Mammary epithelial cell (primary cell): Measurements from ENCODE around the gene C15orf40.
"Not testable (repeated sequence)": the region's sequence is repeated elsewhere in the genome, so short reads cannot be mapped to it uniquely, and the experiment has no call there.

Experiments
- CTCF ChIP-seq, 2 donors: IDR thresholded peaks in 1 of 2; conservative IDR thresholded peaks in 1 of 2; 2 replicates each; pipeline ENCODE4 v1.5.1; 2011 to 2012; ENCODE audit warnings: inconsistent platforms in 2 of 2, low read length in 2 of 2, mild to moderate bottlenecking in 2 of 2, control low read depth in 1 of 2, low read depth in 1 of 2; ENCODE audit not compliant: insufficient read depth in 1 of 2; ENCODE audit errors: extremely low read depth in 1 of 2
- EZH2 ChIP-seq: IDR thresholded peaks from 2 replicates; pipeline ENCODE4 v1.6.1; 2012; ENCODE audit warnings: low read length, inconsistent platforms, borderline replicate concordance

DNA sequence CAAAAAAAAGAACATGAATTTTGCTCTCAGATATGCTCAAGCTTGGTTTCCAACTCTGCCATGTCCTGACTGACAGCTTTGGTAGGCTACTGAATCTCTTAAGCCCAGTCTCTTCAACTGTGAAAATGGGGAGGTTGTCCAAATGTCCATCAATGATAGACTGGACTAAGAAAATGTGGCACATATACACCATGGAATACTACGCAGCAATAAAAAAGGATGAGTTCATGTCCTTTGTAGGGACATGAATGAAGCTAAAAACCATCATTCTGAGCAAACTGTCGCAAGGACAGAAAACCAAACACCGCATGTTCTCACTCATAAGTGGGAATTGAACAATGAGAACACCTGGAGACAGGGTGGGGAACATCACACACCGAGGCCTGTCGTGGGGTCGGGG, 71.8 kb downstream of the C15orf40 start:
- TF ChIP-seq EZH2; CTCF (conservative IDR thresholded peaks at IDR 0.05 in 1 of 2, IDR thresholded peaks at IDR 0.05 in 1 of 2; ENCODE audit: extremely low read depth in 1 of 2, insufficient read depth in 1 of 2, low read depth in 1 of 2, low read length in 2 of 2): not testable (repeated sequence)
